PC-9 (cell line): ENCODE results near the gene ALB.

Source experiments
- CTCF ChIP-seq: fragments of 200-600 bp; sonication (generic); conservative IDR thresholded peaks from 2 replicates; pipeline ENCODE4 v1.6.1; 2017; ENCODE audit warnings: mixed run types, antibody characterized with exemption, mild to moderate bottlenecking, moderate library complexity
- EZH2 ChIP-seq: fragments of 200-600 bp; sonication (generic); IDR thresholded peaks from 2 replicates; pipeline ENCODE4 v1.8.0; 2017; ENCODE audit warnings: antibody characterized with exemption, low read depth

GRCh38 chr4:73391774-73392173, 12.3 kb upstream of the ALB start:
- TF ChIP-seq CTCF: no peak
- no peak for TF ChIP-seq EZH2
